Measurements from ENCODE around the gene SCYGR5.

Gene SCYGR5

GRCh38 chr2:227674485-227674884 lies 7.9 kb downstream of the SCYGR5 start:
- no peak for DNase-seq

- DNase-seq: no peak
Measured at GRCh38 chr2:227677928-227678327, 11.3 kb downstream of the SCYGR5 start.

GRCh38 chr2:227684258-227684657 lies 17.7 kb downstream of the SCYGR5 start:
- no peak for DNase-seq

GRCh38 chr2:227687189-227687588 lies 20.6 kb downstream of the SCYGR5 start:
- DNase-seq: no peak

- no peak for DNase-seq
Measured at GRCh38 chr2:227696990-227697679, 30.5 kb downstream of the SCYGR5 start.

GRCh38 chr2:227701556-227701955 lies 35.0 kb downstream of the SCYGR5 start:
- DNase-seq: no peak

GRCh38 chr2:227703280-227703732 lies 36.7 kb downstream of the SCYGR5 start:
- DNase-seq: no peak

GRCh38 chr2:227703961-227704360 lies 37.4 kb downstream of the SCYGR5 start:
- no peak for DNase-seq

GRCh38 chr2:227706859-227707258 lies 40.3 kb downstream of the SCYGR5 start:
- no peak for DNase-seq

GRCh38 chr2:227707390-227707789 lies 40.8 kb downstream of the SCYGR5 start:
- DNase-seq: no peak

GRCh38 chr2:227710986-227711385 lies 44.4 kb downstream of the SCYGR5 start:
- no peak for DNase-seq

- no peak for DNase-seq
Measured at GRCh38 chr2:227713291-227713690, 46.7 kb downstream of the SCYGR5 start.

- no peak for DNase-seq
Measured at GRCh38 chr2:227716501-227716900, 49.9 kb downstream of the SCYGR5 start.
